22Rv1 (cell line): ENCODE results near the gene PPP1CB.

Experiments
- ZFX ChIP-seq: fragments of 450-650 bp; IDR thresholded peaks from 2 replicates; pipeline ENCODE4 v1.6.1; 2017; ENCODE audit warnings: antibody characterized with exemption, borderline replicate concordance
- TF ChIP-seq, protein P1 (sequence below): fragments of 450-650 bp; IDR thresholded peaks from 2 replicates; pipeline ENCODE4 v1.5.1; 2017; ENCODE audit warnings: mild to moderate bottlenecking

DNA sequence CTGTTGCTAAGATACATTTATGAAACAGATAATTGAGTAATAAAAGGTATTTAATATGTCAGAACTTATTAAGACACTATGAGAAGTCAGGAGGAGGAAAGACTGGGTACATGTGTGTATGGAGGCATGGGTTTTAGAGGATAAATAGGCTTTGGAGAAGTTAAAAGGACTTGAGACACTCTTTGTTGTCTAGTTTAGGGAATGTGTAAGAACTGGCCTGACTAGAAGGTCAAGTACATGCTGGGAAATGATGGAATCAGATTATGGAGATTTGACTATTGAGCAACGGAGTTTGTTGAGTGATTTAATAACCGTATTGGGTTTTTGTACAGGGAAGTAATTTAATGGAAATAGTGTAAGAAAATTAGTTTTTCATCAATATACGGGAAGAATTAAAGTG is 30.8 kb downstream of the PPP1CB start:
- TF ChIP-seq, protein P1, sequence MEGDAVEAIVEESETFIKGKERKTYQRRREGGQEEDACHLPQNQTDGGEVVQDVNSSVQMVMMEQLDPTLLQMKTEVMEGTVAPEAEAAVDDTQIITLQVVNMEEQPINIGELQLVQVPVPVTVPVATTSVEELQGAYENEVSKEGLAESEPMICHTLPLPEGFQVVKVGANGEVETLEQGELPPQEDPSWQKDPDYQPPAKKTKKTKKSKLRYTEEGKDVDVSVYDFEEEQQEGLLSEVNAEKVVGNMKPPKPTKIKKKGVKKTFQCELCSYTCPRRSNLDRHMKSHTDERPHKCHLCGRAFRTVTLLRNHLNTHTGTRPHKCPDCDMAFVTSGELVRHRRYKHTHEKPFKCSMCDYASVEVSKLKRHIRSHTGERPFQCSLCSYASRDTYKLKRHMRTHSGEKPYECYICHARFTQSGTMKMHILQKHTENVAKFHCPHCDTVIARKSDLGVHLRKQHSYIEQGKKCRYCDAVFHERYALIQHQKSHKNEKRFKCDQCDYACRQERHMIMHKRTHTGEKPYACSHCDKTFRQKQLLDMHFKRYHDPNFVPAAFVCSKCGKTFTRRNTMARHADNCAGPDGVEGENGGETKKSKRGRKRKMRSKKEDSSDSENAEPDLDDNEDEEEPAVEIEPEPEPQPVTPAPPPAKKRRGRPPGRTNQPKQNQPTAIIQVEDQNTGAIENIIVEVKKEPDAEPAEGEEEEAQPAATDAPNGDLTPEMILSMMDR, result no peak
- TF ChIP-seq ZFX, result no peak
